ENCODE measurements around the gene TSPAN18.

GRCh38 chr11:44863231-44863630 lies 136.5 kb downstream of the TSPAN18 start:
- TF ChIP-seq CTCF (IDR thresholded peaks at IDR 0.05) (no peak), POLR2A (IDR thresholded peaks at IDR 0.05) (no peak)

Measured in transverse colon (tissue), 3 donors.